Naive thymus-derived CD4-positive, alpha-beta T cell (primary cell): Measurements from ENCODE around the gene LPCAT3. TPM values are rescaled to one million over a fixed set of nuclear protein-coding genes. Genes with fewer than 3 reads are reported as not detected.

ENCODE experiments used
- ATAC-seq: fragments of 150-1000 bp; cut with Tn5 transposase; 2 replicates; pipeline ENCODE4 v1.10.0; 2021; ENCODE audit warnings: mild to moderate bottlenecking, moderate library complexity
- CTCF ChIA-PET: fragments of 350-600 bp; sonication (Branson Sonifier 250); formaldehyde crosslinking; loops from one replicate; lab custom pipeline; 2021; ENCODE audit warnings: antibody characterized with exemption; lab: Charles Lee
- POLR2A ChIA-PET: fragments of 350-600 bp; sonication (Branson Sonifier 250); formaldehyde crosslinking; loops from one replicate; lab custom pipeline; 2021; ENCODE audit warnings: antibody characterized with exemption, inconsistent platforms; lab: Charles Lee
- DNase-seq, 9 donors: peaks; one replicate each; pipeline versions ENCODE4 v3.0.0 to v3.0.0-alpha.2; 2020 to 2022; ENCODE audit warnings: mixed read lengths in 1 of 9
- H3K27ac ChIP-seq: one replicate; pipeline ENCODE4 v1.7.0; 2013; ENCODE audit warnings: mild to moderate bottlenecking, low read depth, low read length, moderate library complexity
- H3K27me3 ChIP-seq, 2 donors: one replicate each; pipeline ENCODE4 v1.7.0; 2013; ENCODE audit warnings: low read length in 2 of 2, mild to moderate bottlenecking in 2 of 2, moderate library complexity in 2 of 2; ENCODE audit not compliant: control insufficient read depth in 2 of 2, insufficient read depth in 2 of 2
- H3K36me3 ChIP-seq, 3 experiments: 1 replicate in 2 of 3; 2 replicates in 1 of 3; pipeline ENCODE4 v1.7.0; 2013; ENCODE audit warnings: low read length in 3 of 3, mild to moderate bottlenecking in 3 of 3, moderate library complexity in 1 of 3; ENCODE audit not compliant: insufficient read depth in 3 of 3, control insufficient read depth in 2 of 3
- H3K4me1 ChIP-seq, 2 donors: one replicate each; pipeline ENCODE4 v1.7.0; 2013; ENCODE audit warnings: low read length in 2 of 2, mild to moderate bottlenecking in 2 of 2, moderate library complexity in 1 of 2; ENCODE audit not compliant: control insufficient read depth in 2 of 2, insufficient read depth in 2 of 2
- H3K4me3 ChIP-seq: 2 replicates; pipeline ENCODE4 v1.7.0; 2013; ENCODE audit warnings: mild to moderate bottlenecking, low read length
- H3K9me3 ChIP-seq, 3 experiments: 1 replicate in 2 of 3; 2 replicates in 1 of 3; pipeline ENCODE4 v1.7.0; 2013; ENCODE audit warnings: low read length in 3 of 3; ENCODE audit not compliant: control insufficient read depth in 2 of 3
- H3K27ac Mint-ChIP-seq, 9 donors: one replicate each; pipeline ENCODE4 v1.8.0; 2020 to 2022; ENCODE audit warnings: mixed read lengths in 9 of 9, mild to moderate bottlenecking in 8 of 9, moderate library complexity in 5 of 9, inconsistent platforms in 2 of 9
- H3K27me3 Mint-ChIP-seq, 5 donors: one replicate each; pipeline ENCODE4 v1.8.0; 2021 to 2022; ENCODE audit warnings: mixed read lengths in 5 of 5, mild to moderate bottlenecking in 1 of 5
- H3K36me3 Mint-ChIP-seq, 5 donors: one replicate each; pipeline ENCODE4 v1.8.0; 2020 to 2022; ENCODE audit warnings: mixed read lengths in 5 of 5, mild to moderate bottlenecking in 3 of 5, inconsistent platforms in 1 of 5
- H3K4me1 Mint-ChIP-seq, 7 donors: one replicate each; pipeline ENCODE4 v1.8.0; 2020 to 2022; ENCODE audit warnings: mixed read lengths in 7 of 7, mild to moderate bottlenecking in 3 of 7, inconsistent platforms in 1 of 7
- H3K4me3 Mint-ChIP-seq, 10 donors: one replicate each; pipeline ENCODE4 v1.8.0; 2020 to 2022; ENCODE audit warnings: mild to moderate bottlenecking in 10 of 10, mixed read lengths in 10 of 10, moderate library complexity in 6 of 10, inconsistent platforms in 2 of 10
- H3K9me3 Mint-ChIP-seq, 11 donors: one replicate each; pipeline ENCODE4 v1.8.0; 2020 to 2022; ENCODE audit warnings: mixed read lengths in 11 of 11, mild to moderate bottlenecking in 4 of 11, inconsistent platforms in 1 of 11, moderate library complexity in 1 of 11
- intact Hi-C, 2 donors: fragments of 100-400 bp; cut with micrococcal nuclease; formaldehyde crosslinking; loops; one replicate each; pipeline ENCODE4 v1.15.1; 2023
- polyA plus RNA-seq, 2 donors: library from polyadenylated mRNA; unstranded; fragments of 300-500 nt; fragmentation: Illumina TruSeq; gene quantifications; one replicate each; pipeline ENCODE4 v1.2.3, GENCODE V29; 2021
- total RNA-seq, 6 experiments: library from RNA in 5 of 6; stranded (reverse) in 5 of 6; gene quantifications; 1 replicate in 5 of 6; 2 replicates in 1 of 6; pipeline ENCODE4 v1.2.3 and lab custom pipeline; 2021 to 2026

Gene LPCAT3
- total and polyA plus RNA-seq, 7 experiments from 2014 or later: 16.7 to 37.9 (median 27.1) TPM

- Mint-ChIP-seq H3K4me1 (peaks cover 0 to 3% (median 0%) of the 10 kb centered on the region in 7 donors), H3K36me3 (no peaks in the 10 kb centered on the region), H3K4me3 (no peak overlapping the region), H3K27ac (no peak overlapping the region), H3K9me3 (no peaks in the 10 kb centered on the region), H3K27me3 (peaks cover 0 to 9% (median 0%) of the 10 kb centered on the region in 5 donors)
- ATAC-seq: no peak
- Histone ChIP-seq H3K9me3 (no peaks in the 10 kb centered on the region), H3K27me3 (no peaks in the 10 kb centered on the region), H3K36me3 (no peaks in the 10 kb centered on the region), H3K4me1 (no peaks in the 10 kb centered on the region), H3K27ac (no peak overlapping the region), H3K4me3 (no peak overlapping the region)
- ChIA-PET CTCF (no interaction called here), POLR2A (no interaction called here)
- intact Hi-C loops: no loop called here
- DNase-seq: no peak
These were observed 13.0 kb upstream of the LPCAT3 start for GRCh38 chr12:7031306-7031705.

GRCh38 chr12:7026854-7027253 is 8.6 kb upstream of the LPCAT3 start:
- H3K4me1 Mint-ChIP-seq: no peaks in the 10 kb centered on the region
- intact Hi-C loops: no loop called here
- Histone ChIP-seq H3K4me1 (no peaks in the 10 kb centered on the region), H3K27ac (no peak overlapping the region), H3K36me3 (no peaks in the 10 kb centered on the region), H3K27me3 (no peaks in the 10 kb centered on the region), H3K4me3 (no peak overlapping the region), H3K9me3 (no peaks in the 10 kb centered on the region)
- no peak overlapping the region for H3K27ac Mint-ChIP-seq
- POLR2A ChIA-PET: no interaction called here
- H3K36me3 Mint-ChIP-seq: no peaks in the 10 kb centered on the region
- ATAC-seq: no peak
- no peaks in the 10 kb centered on the region for H3K9me3 Mint-ChIP-seq
- H3K4me3 Mint-ChIP-seq: no peak overlapping the region
- CTCF ChIA-PET: no interaction called here
- DNase-seq: no peak
- peaks cover 0 to 9% (median 0%) of the 10 kb centered on the region in 5 donors for H3K27me3 Mint-ChIP-seq

- no peaks in the 10 kb centered on the region for H3K4me1 ChIP-seq
- CTCF ChIA-PET: interaction anchor here (1.1 kb wide), 1 partner anchor 79 kb away, joined by 3 read pairs; the partner anchor contains the start of gene C12orf57
- no peak for ATAC-seq
These were observed 4.8 kb upstream of the LPCAT3 start for GRCh38 chr12:7023114-7023513.

GRCh38 chr12:7021956-7022355 is 3.7 kb upstream of the LPCAT3 start:
- Histone ChIP-seq H3K27ac (no peak overlapping the region), H3K36me3 (peaks cover 0 to 5% (median 0%) of the 10 kb centered on the region in 3 experiments), H3K9me3 (no peaks in the 10 kb centered on the region), H3K4me3 (no peak overlapping the region), H3K27me3 (no peaks in the 10 kb centered on the region), H3K4me1 (peaks cover 7 to 8% of the 10 kb centered on the region in 2 donors)
- no peak for DNase-seq
- H3K27me3 Mint-ChIP-seq: peaks cover 0 to 5% (median 0%) of the 10 kb centered on the region in 5 donors
- no peaks in the 10 kb centered on the region for H3K9me3 Mint-ChIP-seq
- no peak for ATAC-seq
- no peaks in the 10 kb centered on the region for H3K36me3 Mint-ChIP-seq
- POLR2A ChIA-PET: no interaction called here
- CTCF ChIA-PET: interaction anchor here (0.7 to 0.9 kb wide), 3 partner anchors 14 to 88 kb away, joined by 3 to 4 read pairs (median 3); no protein-coding TSS in a partner anchor
- intact Hi-C loops: no loop called here
- no peak overlapping the region for H3K27ac Mint-ChIP-seq
- H3K4me1 Mint-ChIP-seq: peaks cover 7 to 17% (median 14%) of the 10 kb centered on the region in 7 donors
- no peak overlapping the region for H3K4me3 Mint-ChIP-seq

More at GRCh38 chr12:7023114-7023513, 4.8 kb upstream of the LPCAT3 start:
- peaks cover 0 to 8% (median 4%) of the 10 kb centered on the region in 7 donors for H3K4me1 Mint-ChIP-seq
- POLR2A ChIA-PET: no interaction called here
- H3K36me3 Mint-ChIP-seq: no peaks in the 10 kb centered on the region
- H3K9me3 Mint-ChIP-seq: no peaks in the 10 kb centered on the region
- DNase-seq: no peak
- intact Hi-C loops: no loop called here
- Histone ChIP-seq H3K4me3 (no peak overlapping the region), H3K27me3 (no peaks in the 10 kb centered on the region), H3K9me3 (no peaks in the 10 kb centered on the region), H3K27ac (no peak overlapping the region), H3K36me3 (peaks cover 0 to 2% (median 0%) of the 10 kb centered on the region in 3 experiments)
- no peak overlapping the region for H3K4me3 Mint-ChIP-seq
- H3K27me3 Mint-ChIP-seq: peaks cover 0 to 9% (median 0%) of the 10 kb centered on the region in 5 donors
- H3K27ac Mint-ChIP-seq: no peak overlapping the region

GRCh38 chr12:7019043-7019569 is 830 bp upstream of the LPCAT3 start:
- no peak for ATAC-seq
- ChIA-PET CTCF (interaction anchor here (0.9 to 1.9 kb wide), 4 partner anchors 54 to 94 kb away, joined by 3 to 12 read pairs (median 4); partner anchors contain the start of genes C12orf57, C1RL and RNU7-1), POLR2A (interaction anchor here (0.8 to 3.0 kb wide), 7 partner anchors 44 to 147 kb away, joined by 3 to 19 read pairs (median 3); partner anchors contain the start of genes C12orf57 and RNU7-1)
- Mint-ChIP-seq H3K36me3 (peaks cover 0 to 3% (median 0%) of the 10 kb centered on the region in 5 donors), H3K9me3 (no peaks in the 10 kb centered on the region), H3K4me1 (peaks cover 22 to 40% (median 35%) of the 10 kb centered on the region in 7 donors), H3K27ac (peak overlapping the region in 8 of 9 donors; percentile 57 to 96 (median 91)), H3K27me3 (no peaks in the 10 kb centered on the region), H3K4me3 (peak overlapping the region; percentile 84 to 100 (median 94))
- Histone ChIP-seq H3K4me3 (peak overlapping the region; percentile 95), H3K27me3 (no peaks in the 10 kb centered on the region), H3K27ac (peak overlapping the region; percentile 89), H3K36me3 (peaks cover 0 to 5% (median 0%) of the 10 kb centered on the region in 3 experiments), H3K9me3 (no peaks in the 10 kb centered on the region), H3K4me1 (peaks cover 11 to 12% of the 10 kb centered on the region in 2 donors)
- intact Hi-C loops: loop anchor here in 1 of 2 donors (2.0 kb wide), 4 partner anchors 24 to 1678 kb away; partner anchors contain the start of genes COPS7A, ENO2 and RIMKLB
- DNase-seq: no peak

- Histone ChIP-seq H3K4me3 (peak overlapping the region; percentile 95), H3K4me1 (peaks cover 11 to 12% of the 10 kb centered on the region in 2 donors), H3K27me3 (no peaks in the 10 kb centered on the region), H3K27ac (peak overlapping the region; percentile 89), H3K9me3 (no peaks in the 10 kb centered on the region), H3K36me3 (peaks cover 0 to 14% (median 0%) of the 10 kb centered on the region in 3 experiments)
- H3K4me3 Mint-ChIP-seq: peak overlapping the region; percentile 84 to 100 (median 94)
- intact Hi-C loops: loop anchor here (1.0 to 2.0 kb wide), 21 partner anchors 25 to 1679 kb away; partner anchors contain the start of genes C12orf57 (in 2 of the 2), C1R (in 2 of the 2), EMG1 (in 2 of the 2) and PEX5 (in 2 of the 2)
- ATAC-seq: peak; percentile 1
- no peaks in the 10 kb centered on the region for H3K9me3 Mint-ChIP-seq
- H3K4me1 Mint-ChIP-seq: peaks cover 29 to 52% (median 47%) of the 10 kb centered on the region in 7 donors
- no peaks in the 10 kb centered on the region for H3K27me3 Mint-ChIP-seq
- ChIA-PET POLR2A (interaction anchor here (0.5 to 3.0 kb wide), 10 partner anchors 42 to 146 kb away, joined by 3 to 19 read pairs (median 4); partner anchors contain the start of genes C12orf57 and RNU7-1), CTCF (interaction anchor here (0.5 to 1.9 kb wide), 11 partner anchors 9 to 711 kb away, joined by 3 to 12 read pairs (median 4); partner anchors contain the start of genes C12orf57, C1RL, CDCA3 and RNU7-1)
- no peak for DNase-seq
- peaks cover 0 to 6% (median 2%) of the 10 kb centered on the region in 5 donors for H3K36me3 Mint-ChIP-seq
- H3K27ac Mint-ChIP-seq: peak overlapping the region; percentile 75 to 96 (median 93)
These were observed 366 bp downstream of the LPCAT3 start for GRCh38 chr12:7017870-7018349.
